Activated T-cell treated with anti-CD3 and anti-CD28 coated beads, Interleukin-2, amount 50 U/mL, for 24 hours (primary cell): Measurements from ENCODE around the gene SLC44A3.

ENCODE experiments used
- DNase-seq: peaks from one replicate; pipeline ENCODE4 v3.0.0-alpha.2; 2020
- H3K27ac Mint-ChIP-seq: 2 replicates; pipeline ENCODE4 v1.8.0; 2020; ENCODE audit warnings: mild to moderate bottlenecking, mixed read lengths
- H3K27me3 Mint-ChIP-seq: 2 replicates; pipeline ENCODE4 v1.8.0; 2020; ENCODE audit warnings: mixed read lengths
- H3K36me3 Mint-ChIP-seq: 2 replicates; pipeline ENCODE4 v1.8.0; 2020; ENCODE audit warnings: low read depth, mixed read lengths
- H3K4me1 Mint-ChIP-seq: 2 replicates; pipeline ENCODE4 v1.8.0; 2020; ENCODE audit warnings: low read depth, mixed read lengths
- H3K4me3 Mint-ChIP-seq: 2 replicates; pipeline ENCODE4 v1.8.0; 2020; ENCODE audit warnings: mild to moderate bottlenecking, moderate library complexity, mixed read lengths
- H3K9me3 Mint-ChIP-seq: 2 replicates; pipeline ENCODE4 v1.8.0; 2020; ENCODE audit warnings: mixed read lengths

SLC44A3 gene

DNA sequence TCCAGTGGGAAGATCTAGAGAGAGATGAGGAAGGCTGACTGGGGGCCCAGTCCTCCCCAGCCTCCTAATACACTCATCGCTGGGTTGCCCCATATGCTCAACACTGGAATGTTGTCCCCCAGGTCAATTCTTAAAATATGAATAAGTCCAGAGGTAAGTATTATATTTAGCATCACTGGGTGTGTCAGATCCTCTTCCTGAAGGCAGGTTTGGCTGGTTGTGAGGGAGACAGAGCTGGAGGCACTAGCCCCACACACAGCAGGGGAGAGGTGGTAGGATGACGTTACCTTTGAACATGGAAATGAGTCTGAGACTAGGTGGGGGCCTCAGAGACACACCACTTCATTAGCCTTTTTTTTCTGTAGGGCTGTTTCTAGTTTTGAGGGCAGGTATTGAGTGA lies 42.6 kb downstream of the SLC44A3 start:
- no peaks in the 10 kb centered on the region for H3K9me3 Mint-ChIP-seq
- H3K4me3 Mint-ChIP-seq: no peak overlapping the region
- H3K27me3 Mint-ChIP-seq: peaks cover 6% of the 10 kb centered on the region
- no peak for DNase-seq
- H3K4me1 Mint-ChIP-seq: no peaks in the 10 kb centered on the region
- no peaks in the 10 kb centered on the region for H3K36me3 Mint-ChIP-seq
- no peak overlapping the region for H3K27ac Mint-ChIP-seq

DNA sequence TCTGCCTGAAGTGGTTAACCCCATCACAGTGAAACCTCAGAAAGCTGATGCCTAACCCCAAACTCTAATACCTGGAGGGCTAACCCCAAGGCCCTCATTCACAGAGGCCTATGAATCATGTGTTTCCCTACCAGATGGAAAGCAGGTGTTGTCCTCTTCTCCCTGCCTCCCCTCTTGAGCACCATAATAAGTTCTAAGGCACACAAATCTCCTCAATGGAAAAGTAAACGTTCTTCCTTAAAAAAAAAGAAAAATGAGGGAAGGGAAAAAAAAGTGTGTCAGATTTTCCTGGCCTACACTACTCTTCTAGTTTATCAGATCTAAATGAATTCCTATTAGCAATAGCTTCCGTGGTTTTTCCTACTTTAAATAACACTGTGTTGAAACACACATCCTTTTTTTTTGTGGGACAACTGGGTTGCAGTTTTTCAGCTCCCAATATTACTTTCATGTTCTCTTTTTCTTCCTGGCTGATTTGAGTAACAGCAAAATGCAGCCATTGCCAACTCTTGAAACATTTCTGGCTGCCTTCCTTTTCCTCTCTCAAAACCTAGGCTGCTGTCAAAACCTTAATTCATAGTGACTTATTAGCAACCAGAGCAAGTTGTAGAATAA lies 43.2 kb downstream of the SLC44A3 start:
- no peaks in the 10 kb centered on the region for H3K36me3 Mint-ChIP-seq
- no peak for DNase-seq
- H3K4me3 Mint-ChIP-seq: no peak overlapping the region
- H3K4me1 Mint-ChIP-seq: no peaks in the 10 kb centered on the region
- H3K27ac Mint-ChIP-seq: no peak overlapping the region
- H3K27me3 Mint-ChIP-seq: peaks cover 4% of the 10 kb centered on the region
- no peaks in the 10 kb centered on the region for H3K9me3 Mint-ChIP-seq

DNA sequence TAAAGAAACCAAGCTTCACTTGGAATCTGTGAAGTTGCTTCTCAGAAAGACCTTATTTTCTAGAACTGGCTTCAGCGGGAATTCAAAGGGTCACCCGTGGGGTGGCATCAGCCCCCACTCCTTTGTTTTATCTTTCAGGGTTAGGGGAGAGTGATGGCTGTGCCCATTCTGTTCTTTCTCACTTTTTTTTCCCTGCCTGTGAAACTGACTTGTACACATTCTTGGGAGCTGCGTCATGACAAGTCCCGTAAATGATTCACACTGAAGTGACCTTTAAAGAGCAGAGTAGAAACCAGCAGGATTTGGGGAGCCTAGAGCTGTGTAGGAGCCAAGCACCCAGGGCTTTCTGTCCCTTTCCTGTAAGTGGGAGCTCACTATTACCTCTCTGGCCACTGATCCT lies 43.8 kb downstream of the SLC44A3 start:
- no peaks in the 10 kb centered on the region for H3K9me3 Mint-ChIP-seq
- H3K27ac Mint-ChIP-seq: no peak overlapping the region
- no peaks in the 10 kb centered on the region for H3K36me3 Mint-ChIP-seq
- peaks cover 3% of the 10 kb centered on the region for H3K27me3 Mint-ChIP-seq
- no peak for DNase-seq
- no peaks in the 10 kb centered on the region for H3K4me1 Mint-ChIP-seq
- H3K4me3 Mint-ChIP-seq: no peak overlapping the region

DNA sequence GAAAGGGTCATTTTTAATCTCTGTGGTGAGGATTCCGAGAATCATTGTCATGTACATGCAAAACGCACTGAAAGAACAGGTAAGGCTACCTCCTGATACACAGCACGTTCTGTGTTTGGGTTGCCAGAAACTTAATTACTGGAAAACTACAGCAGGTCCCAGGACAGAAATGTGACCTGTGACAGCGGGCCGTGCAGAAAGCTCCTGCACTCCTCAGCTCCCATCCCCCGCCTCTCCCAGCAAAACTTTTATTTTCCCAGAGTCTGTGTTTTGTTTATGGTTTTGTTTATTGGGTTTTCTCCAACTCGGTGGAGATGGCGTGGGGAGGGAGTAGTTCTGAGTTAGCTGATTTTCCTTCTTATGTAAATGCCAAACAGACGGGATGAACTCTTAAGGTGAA lies 44.7 kb downstream of the SLC44A3 start:
- Mint-ChIP-seq H3K36me3 (no peaks in the 10 kb centered on the region), H3K27me3 (no peaks in the 10 kb centered on the region), H3K27ac (no peak overlapping the region), H3K4me1 (no peaks in the 10 kb centered on the region), H3K4me3 (no peak overlapping the region), H3K9me3 (no peaks in the 10 kb centered on the region)
- no peak for DNase-seq

DNA sequence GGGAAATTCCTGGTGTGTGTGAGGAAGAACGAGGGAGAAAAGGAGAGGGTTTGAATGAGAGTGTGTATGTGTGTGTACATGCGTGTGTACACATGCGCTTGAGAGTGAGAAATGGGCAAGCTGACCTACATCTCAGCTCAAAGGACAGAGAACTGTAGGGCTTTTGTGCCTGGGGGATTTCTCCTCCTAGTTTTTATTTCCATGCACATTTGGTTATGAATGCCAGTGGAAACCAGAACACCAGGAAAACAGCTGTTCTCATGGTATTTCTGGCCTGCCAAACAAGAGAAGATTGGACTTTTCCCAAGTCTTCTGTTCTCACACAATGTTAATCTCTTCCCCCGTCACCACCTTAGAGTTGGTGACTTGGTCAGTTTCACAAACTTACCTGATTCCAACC lies 45.2 kb downstream of the SLC44A3 start:
- Mint-ChIP-seq H3K4me1 (no peaks in the 10 kb centered on the region), H3K4me3 (no peak overlapping the region), H3K27me3 (no peaks in the 10 kb centered on the region), H3K9me3 (no peaks in the 10 kb centered on the region), H3K27ac (no peak overlapping the region), H3K36me3 (no peaks in the 10 kb centered on the region)
- no peak for DNase-seq

DNA sequence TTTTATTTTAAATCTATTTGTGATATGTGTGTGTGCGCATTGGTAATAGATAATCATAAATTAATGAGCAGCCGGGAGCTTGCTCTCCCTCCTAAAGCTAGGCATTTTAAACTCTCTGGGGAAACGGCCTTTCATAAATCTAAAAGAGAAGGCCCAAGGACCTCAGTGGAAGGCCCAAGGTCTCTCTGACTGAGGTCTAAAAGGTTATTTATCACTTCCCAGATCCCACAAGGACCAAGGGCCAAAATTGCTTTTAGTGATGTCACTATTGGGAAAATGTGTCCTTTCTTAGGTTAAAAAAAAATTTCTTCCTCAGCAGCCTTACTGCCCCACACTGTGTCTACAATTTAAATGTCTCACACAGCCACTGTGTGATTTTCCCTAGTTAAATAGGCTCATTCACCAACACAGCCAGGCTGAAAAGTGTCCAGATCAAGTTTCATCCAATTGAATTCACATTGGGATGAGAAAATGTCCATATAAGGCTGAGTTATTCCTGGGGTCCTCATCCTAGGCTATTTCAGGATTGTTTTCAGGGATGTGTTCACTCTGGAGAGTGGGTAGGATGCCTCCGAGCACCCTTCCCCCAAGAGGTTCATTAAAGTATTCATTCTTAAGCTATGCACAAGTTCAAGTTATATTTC lies 46.1 kb downstream of the SLC44A3 start:
- no peak overlapping the region for H3K4me3 Mint-ChIP-seq

DNA sequence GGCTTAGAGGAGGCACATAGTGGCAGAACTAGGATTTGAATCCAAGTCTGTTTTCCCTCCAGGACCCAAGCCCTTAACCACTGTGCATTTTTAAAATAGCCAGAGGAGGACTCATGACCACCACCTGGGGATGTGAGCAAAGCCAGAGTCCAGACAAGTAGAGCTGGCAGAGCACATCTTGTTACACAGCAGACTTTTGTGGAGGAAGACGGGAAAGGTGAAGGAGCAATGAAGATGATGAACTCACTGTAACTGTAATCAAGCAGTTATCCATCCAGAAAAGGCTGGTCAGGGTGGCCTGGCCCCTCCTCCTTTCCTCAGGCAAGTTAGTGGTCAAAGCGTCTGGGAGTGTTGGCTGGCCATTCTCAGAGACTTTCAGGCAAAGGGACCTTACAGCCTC lies 50.9 kb downstream of the SLC44A3 start:
- Mint-ChIP-seq H3K4me3 (no peak overlapping the region), H3K36me3 (no peaks in the 10 kb centered on the region), H3K27me3 (peaks cover 11% of the 10 kb centered on the region), H3K27ac (no peak overlapping the region), H3K9me3 (no peaks in the 10 kb centered on the region), H3K4me1 (no peaks in the 10 kb centered on the region)
- no peak for DNase-seq

More for the DNA sequence above, 46.1 kb downstream of the SLC44A3 start:
- H3K27me3 Mint-ChIP-seq: no peaks in the 10 kb centered on the region
- H3K9me3 Mint-ChIP-seq: no peaks in the 10 kb centered on the region
- no peaks in the 10 kb centered on the region for H3K36me3 Mint-ChIP-seq
- H3K4me1 Mint-ChIP-seq: no peaks in the 10 kb centered on the region
- no peak for DNase-seq
- H3K27ac Mint-ChIP-seq: no peak overlapping the region

DNA sequence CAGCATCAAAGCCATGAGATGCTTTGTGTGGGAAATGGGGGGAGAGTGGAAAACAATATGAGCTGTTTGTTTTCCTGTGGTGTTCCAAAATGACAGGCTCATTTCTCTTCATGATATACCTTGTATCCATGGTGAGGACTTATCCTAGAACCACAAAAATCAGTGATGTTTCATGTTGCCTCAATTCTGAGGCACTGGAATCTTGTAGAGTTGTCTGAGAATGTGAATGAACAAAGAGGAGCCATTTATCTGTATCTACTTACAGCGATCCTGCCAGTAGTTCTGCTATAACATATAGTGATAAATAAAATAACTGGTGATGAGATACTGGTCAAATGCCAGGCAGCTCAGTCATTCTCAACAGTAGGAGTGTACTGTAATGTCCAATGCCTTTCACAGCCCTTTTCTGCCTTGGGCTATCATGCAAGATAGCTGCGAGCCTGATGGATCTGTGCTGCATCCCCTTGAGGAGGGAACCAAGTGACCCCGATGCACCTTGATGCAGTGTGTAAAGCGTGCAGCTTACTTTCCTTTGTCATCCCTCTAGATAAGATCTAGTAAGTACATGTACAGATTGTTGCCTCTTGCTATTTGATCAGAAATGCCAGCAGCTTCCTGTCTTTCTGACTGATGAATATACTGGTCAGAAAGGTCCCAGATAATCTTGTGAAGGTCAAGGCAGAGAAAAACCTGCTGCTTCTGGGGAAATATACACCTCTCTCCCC lies 52.8 kb downstream of the SLC44A3 start:
- Mint-ChIP-seq H3K27me3 (peaks cover 23% of the 10 kb centered on the region), H3K4me1 (no peaks in the 10 kb centered on the region), H3K27ac (no peak overlapping the region), H3K36me3 (no peaks in the 10 kb centered on the region), H3K9me3 (no peaks in the 10 kb centered on the region), H3K4me3 (no peak overlapping the region)
- no peak for DNase-seq

DNA sequence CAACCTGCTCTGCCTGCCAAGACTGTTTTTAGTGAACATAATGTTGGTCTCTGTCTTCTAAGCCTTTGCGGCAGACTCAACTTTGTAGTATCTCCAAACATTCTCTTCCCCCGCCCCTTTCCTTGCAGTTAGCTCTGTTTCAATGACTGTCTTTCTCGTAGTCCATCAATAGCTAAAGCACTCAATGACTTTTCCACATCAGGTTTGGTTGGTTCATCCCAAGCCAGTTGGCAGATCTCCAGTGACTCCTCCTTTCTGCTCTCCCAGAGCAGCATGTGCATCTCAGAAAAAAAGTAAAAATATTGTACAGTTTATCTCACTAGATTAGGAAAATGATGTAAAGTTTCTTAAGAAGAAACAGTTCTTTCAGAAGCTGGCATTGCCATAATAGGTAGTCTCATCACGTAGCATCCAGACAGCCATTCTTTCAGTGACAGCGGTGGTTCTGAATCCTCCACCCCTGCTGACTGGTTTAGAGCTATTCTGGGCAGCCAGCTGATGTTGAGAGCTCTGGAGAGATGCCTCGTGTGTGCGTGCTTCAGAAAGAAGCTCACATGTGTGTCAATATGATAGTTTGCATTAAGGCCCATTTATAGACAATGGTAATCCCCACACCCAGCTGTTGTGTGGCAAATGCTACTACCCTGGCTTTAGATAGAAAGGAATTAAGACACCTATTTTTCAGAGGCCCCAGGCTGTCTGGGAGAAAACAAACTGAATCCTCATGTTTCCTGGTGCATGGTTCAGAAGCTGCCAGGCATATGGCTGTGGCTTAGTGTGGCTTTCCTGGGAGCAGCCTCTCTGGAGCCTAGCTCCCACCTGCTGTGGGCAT lies 53.6 kb downstream of the SLC44A3 start:
- Mint-ChIP-seq H3K4me1 (no peaks in the 10 kb centered on the region), H3K27me3 (peaks cover 25% of the 10 kb centered on the region), H3K27ac (no peak overlapping the region), H3K9me3 (no peaks in the 10 kb centered on the region), H3K36me3 (no peaks in the 10 kb centered on the region), H3K4me3 (no peak overlapping the region)
- DNase-seq: no peak

DNA sequence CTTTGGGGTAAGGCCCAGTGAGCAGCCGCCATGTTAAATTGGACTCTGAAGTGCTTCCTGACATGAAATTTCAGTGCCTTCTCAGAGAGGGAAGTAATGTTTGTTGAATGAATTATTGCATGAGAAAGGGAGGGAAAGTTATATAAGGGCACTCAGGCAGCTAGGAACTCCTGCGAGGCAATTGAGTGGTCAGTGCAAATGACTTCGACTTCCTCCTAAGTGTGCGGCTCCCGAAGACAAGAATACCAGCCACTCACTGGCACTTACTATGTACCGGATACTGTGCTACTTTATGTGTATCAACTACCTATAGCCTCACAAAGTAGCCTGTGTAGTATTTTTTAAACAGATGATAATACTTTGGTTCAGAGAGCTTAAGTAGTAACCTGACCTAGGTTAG lies 54.3 kb downstream of the SLC44A3 start:
- Mint-ChIP-seq H3K4me1 (no peaks in the 10 kb centered on the region), H3K9me3 (no peaks in the 10 kb centered on the region), H3K27me3 (peaks cover 25% of the 10 kb centered on the region), H3K36me3 (no peaks in the 10 kb centered on the region), H3K4me3 (no peak overlapping the region), H3K27ac (no peak overlapping the region)
- DNase-seq: no peak

DNA sequence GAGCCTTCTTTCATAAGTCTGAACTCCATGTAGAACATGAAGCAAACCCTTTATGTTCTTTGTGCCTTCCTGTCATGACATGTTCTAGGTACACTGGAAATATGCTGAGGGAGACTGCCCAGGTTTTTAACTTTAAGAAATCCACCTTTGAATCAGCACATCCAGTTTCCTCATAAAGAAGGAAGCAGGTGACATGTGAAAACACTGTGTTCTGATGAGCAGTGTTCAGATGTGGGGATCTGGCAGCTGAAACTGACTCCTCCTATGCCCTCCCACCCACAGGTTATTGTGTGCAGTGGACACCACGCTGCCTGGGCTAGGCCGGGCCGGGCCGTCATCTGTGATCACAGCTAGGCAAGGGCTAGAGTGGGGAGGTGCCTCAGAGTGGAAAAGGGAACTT lies 55.6 kb downstream of the SLC44A3 start:
- no peak overlapping the region for H3K4me3 Mint-ChIP-seq
- no peaks in the 10 kb centered on the region for H3K4me1 Mint-ChIP-seq
- peaks cover 25% of the 10 kb centered on the region for H3K27me3 Mint-ChIP-seq
- H3K9me3 Mint-ChIP-seq: no peaks in the 10 kb centered on the region
- H3K27ac Mint-ChIP-seq: no peak overlapping the region
- no peak for DNase-seq
- no peaks in the 10 kb centered on the region for H3K36me3 Mint-ChIP-seq

DNA sequence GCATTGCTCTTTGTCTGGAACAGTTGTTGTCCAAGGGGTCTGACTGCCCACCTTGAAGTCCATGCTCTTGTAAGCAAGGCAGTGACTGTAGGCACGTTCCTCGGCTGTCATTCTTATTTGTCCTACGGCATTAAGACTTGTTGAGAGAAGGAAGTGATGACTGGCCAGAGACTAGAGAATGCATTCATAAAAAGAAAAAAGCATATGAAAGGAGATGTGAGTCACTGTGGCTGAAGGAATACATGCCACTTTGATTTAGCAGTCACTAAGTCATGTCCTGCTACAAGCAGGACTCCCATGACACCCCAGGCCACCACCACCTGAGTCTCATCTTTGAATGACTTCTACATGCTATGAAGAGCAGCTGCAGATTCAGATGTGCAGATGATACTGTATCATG lies 56.2 kb downstream of the SLC44A3 start:
- H3K27ac Mint-ChIP-seq: no peak overlapping the region
- no peak overlapping the region for H3K4me3 Mint-ChIP-seq
- no peaks in the 10 kb centered on the region for H3K9me3 Mint-ChIP-seq
- H3K36me3 Mint-ChIP-seq: no peaks in the 10 kb centered on the region
- DNase-seq: no peak
- H3K27me3 Mint-ChIP-seq: peaks cover 25% of the 10 kb centered on the region
- H3K4me1 Mint-ChIP-seq: no peaks in the 10 kb centered on the region

DNA sequence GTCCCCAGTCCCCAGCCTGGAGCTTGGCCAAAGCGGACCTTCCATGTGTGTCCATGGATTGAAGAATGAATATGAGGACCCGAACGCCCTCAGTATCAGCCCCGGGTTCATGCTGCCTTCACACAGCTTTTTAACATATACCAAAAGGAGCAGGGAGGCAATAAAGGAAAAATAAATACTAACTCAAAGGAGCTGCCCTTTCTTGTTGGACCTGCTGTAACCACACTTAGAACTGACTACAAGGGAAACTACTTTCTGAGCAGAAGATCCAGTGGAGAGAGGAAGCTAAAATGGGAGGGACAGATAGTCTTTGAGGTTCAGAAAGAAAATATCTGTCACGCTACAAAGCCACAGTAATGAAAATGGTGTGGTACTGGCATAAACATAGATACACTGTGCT lies 58.2 kb downstream of the SLC44A3 start:
- Mint-ChIP-seq H3K4me3 (no peak overlapping the region), H3K27ac (no peak overlapping the region), H3K27me3 (peaks cover 25% of the 10 kb centered on the region), H3K36me3 (no peaks in the 10 kb centered on the region), H3K9me3 (no peaks in the 10 kb centered on the region), H3K4me1 (peaks cover 6% of the 10 kb centered on the region)
- no peak for DNase-seq

DNA sequence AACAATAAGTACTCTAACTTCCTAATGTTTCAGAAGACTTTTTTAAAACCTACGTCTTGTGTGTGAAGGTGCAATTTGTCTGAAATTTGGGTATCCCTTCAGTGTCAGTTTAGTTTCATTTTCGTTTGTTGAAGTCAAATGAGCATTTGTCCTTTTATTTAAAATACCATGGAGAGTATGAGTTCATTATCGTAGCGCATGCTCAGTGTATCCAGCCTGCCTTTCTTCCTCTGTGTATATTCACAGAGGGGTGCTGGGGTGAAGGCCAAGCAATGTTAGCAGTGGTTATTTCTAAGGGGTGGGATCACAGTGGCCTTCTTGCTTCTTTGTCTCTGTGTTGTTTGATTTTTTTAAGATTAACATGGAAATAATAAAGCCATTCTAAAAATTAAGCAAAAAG lies 63.5 kb downstream of the SLC44A3 start:
- no peaks in the 10 kb centered on the region for H3K36me3 Mint-ChIP-seq
- no peaks in the 10 kb centered on the region for H3K9me3 Mint-ChIP-seq
- peak overlapping the region; percentile 29 for H3K4me3 Mint-ChIP-seq
- peak overlapping the region; percentile 38 for H3K27ac Mint-ChIP-seq
- DNase-seq: no peak
- H3K4me1 Mint-ChIP-seq: peaks cover 14% of the 10 kb centered on the region
- no peaks in the 10 kb centered on the region for H3K27me3 Mint-ChIP-seq

DNA sequence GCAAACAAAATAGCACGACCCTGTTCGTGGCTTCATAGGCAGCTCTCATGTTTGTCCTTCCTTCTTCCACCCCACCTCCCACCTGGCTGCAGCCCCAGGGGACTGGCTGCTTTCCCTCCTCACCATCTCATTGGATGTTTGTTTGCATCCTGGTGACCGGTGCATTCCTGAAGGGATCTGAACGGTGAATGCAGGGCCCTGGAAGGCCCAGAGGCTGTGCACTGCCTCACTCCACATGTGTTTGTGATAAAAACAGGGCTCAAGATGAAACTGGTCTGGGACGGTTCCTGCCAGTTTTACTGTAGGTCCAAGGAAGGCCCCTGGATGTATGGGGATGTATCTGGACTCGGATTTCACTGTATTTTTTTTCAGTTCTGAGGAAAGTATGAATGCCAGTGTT lies 63.9 kb downstream of the SLC44A3 start:
- H3K36me3 Mint-ChIP-seq: no peaks in the 10 kb centered on the region
- no peaks in the 10 kb centered on the region for H3K9me3 Mint-ChIP-seq
- H3K4me1 Mint-ChIP-seq: peaks cover 14% of the 10 kb centered on the region
- DNase-seq: no peak
- no peak overlapping the region for H3K4me3 Mint-ChIP-seq
- H3K27me3 Mint-ChIP-seq: no peaks in the 10 kb centered on the region
- no peak overlapping the region for H3K27ac Mint-ChIP-seq
